ENCODE measurements around the gene TMA7B.

Gene TMA7B

GRCh38 chr22:40004836-40005235, 44.6 kb downstream of the TMA7B start:
- no peak for DNase-seq

GRCh38 chr22:40006641-40007040, 46.4 kb downstream of the TMA7B start:
- DNase-seq, result no peak

- no peak for DNase-seq
Measured at GRCh38 chr22:40007853-40008710, 47.9 kb downstream of the TMA7B start.

DNA sequence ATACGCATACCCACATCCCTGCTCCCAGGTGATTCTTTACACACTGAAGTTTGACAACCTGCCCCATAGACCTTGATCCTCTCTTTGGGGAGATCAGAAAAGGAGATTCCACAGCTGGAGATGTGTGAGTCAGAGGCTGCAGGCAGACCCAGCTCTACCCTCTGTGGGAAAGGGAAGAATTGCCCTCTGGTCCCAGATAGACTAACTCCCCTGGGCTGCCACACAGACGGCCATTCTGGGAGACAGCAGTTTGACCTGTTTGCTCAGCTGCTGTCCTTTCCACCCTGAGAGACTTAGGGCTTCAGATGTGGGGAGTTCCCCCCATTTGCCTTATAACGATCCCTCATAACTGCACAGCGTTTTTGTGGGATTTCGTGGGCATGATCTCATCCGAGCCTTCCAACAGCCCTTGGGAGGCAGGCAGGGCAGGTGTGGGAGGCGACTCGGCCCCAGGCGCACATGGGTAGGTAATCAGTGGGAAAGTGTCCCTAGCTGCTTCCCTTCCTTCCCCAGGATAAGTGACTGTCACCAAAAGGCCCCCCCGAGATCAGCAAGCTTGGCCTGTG, 48.6 kb downstream of the TMA7B start:
- DNase-seq, result no peak

DNA sequence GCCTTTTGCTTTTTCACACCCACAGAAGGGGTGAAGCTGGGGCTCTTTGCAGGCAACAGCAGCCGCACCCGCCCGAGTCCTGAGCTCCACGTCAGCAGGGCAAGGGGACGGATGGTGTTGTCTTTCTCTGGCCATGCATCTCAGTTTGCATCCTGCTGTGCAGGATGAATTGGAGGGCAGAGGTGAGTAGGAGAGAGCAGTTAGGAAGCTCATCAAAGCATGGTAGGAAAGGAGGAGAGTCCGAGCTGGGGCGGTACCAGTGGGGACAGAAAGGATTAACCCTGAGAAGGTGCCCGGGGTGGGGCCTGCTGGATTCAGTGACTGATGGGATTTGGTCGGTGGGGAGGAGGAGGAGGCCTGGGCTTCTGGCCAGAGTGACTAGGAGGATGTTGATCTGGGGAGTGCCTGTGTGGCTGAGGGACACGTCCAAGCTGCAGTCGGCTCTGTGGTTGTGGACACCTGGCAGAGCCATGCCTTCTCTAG, 49.1 kb downstream of the TMA7B start:
- no peak for DNase-seq

- DNase-seq, result no peak
Measured at GRCh38 chr22:40009951-40010671, 49.9 kb downstream of the TMA7B start.

- DNase-seq, result no peak
Measured at GRCh38 chr22:40010746-40011145, 50.5 kb downstream of the TMA7B start.
